SU-DHL-6 (cell line): Measurements from ENCODE around the gene ADAM12.

Experiments
- H2AFZ ChIP-seq: fragments of 200-600 bp; sonication (generic); 2 replicates; pipeline ENCODE4 v1.6.1; 2014; ENCODE audit warnings: low read depth, mild to moderate bottlenecking, moderate library complexity, mixed read lengths, antibody characterized with exemption, low read length; ENCODE audit not compliant: severe bottlenecking
- H3F3A ChIP-seq: fragments of 200-600 bp; shearing (Covaris generic); 2 replicates; pipeline ENCODE4 v1.6.0; 2016; ENCODE audit warnings: antibody characterized with exemption, mild to moderate bottlenecking; ENCODE audit not compliant: insufficient read depth
- H3K27ac ChIP-seq: fragments of 200-600 bp; sonication (generic); 2 replicates; pipeline ENCODE4 v1.5.1; 2016; ENCODE audit warnings: low read depth, mild to moderate bottlenecking, low read length, moderate library complexity, mixed read lengths
- H3K27me3 ChIP-seq: fragments of 200-600 bp; sonication (generic), shearing (Covaris generic); 2 replicates; pipeline ENCODE4 v1.6.0; 2014; ENCODE audit warnings: mild to moderate bottlenecking, low read length
- H3K36me3 ChIP-seq: fragments of 200-600 bp; sonication (generic); 2 replicates; pipeline ENCODE4 v1.6.1; 2014; ENCODE audit warnings: mild to moderate bottlenecking, low read length, mixed read lengths
- H3K4me2 ChIP-seq: fragments of 300-600, 200-600 bp; shearing (Covaris generic), sonication (generic); 2 replicates; pipeline ENCODE4 v1.6.0; 2014; ENCODE audit warnings: low read length, low read depth, mild to moderate bottlenecking; ENCODE audit not compliant: poor library complexity, severe bottlenecking
- H3K4me3 ChIP-seq: fragments of 200-600 bp; sonication (generic); 2 replicates; pipeline ENCODE4 v1.5.1; 2014; ENCODE audit warnings: antibody characterized with exemption, low read length, mild to moderate bottlenecking, mixed read lengths; ENCODE audit not compliant: insufficient read depth, poor library complexity, severe bottlenecking
- H3K79me2 ChIP-seq: fragments of 200-600 bp; sonication (generic); 2 replicates; pipeline ENCODE4 v1.6.1; 2014; ENCODE audit warnings: mild to moderate bottlenecking, low read length, moderate library complexity; ENCODE audit not compliant: insufficient read depth
- H3K9ac ChIP-seq: fragments of 200-600 bp; sonication (generic); 2 replicates; pipeline ENCODE4 v1.7.0; 2014; ENCODE audit warnings: mild to moderate bottlenecking, low read length
- H3K9me2 ChIP-seq: fragments of 200-600 bp; sonication (generic); replicated peaks from 2 replicates; pipeline ENCODE4 v1.6.1; 2014; ENCODE audit warnings: low read length; ENCODE audit not compliant: insufficient read depth
- H3K9me3 ChIP-seq: fragments of 200-600 bp; sonication (generic); 2 replicates; pipeline ENCODE4 v1.6.1; 2014; ENCODE audit warnings: low read length, mixed read lengths; ENCODE audit not compliant: insufficient read depth
- H4K20me1 ChIP-seq: fragments of 200-600 bp; sonication (generic); 2 replicates; pipeline ENCODE4 v1.6.1; 2014; ENCODE audit warnings: low read depth, mild to moderate bottlenecking, antibody characterized with exemption, low read length, moderate library complexity, mixed read lengths
- EZH2phosphoT487 ChIP-seq: fragments of 200-600 bp; sonication (generic), shearing (Covaris generic); conservative IDR thresholded peaks from 2 replicates; pipeline ENCODE4 v1.6.1; 2018; ENCODE audit warnings: mild to moderate bottlenecking, antibody characterized with exemption, low read length, moderate library complexity, mixed read lengths
- TF ChIP-seq, protein P1 (sequence below): fragments of 200-600 bp; sonication (generic); IDR thresholded peaks from one replicate; pipeline ENCODE4 v1.5.1; 2017; ENCODE audit warnings: antibody characterized with exemption, mild to moderate bottlenecking, low read length, moderate library complexity; ENCODE audit not compliant: insufficient read depth, poor library complexity, severe bottlenecking

Gene ADAM12

GRCh38 chr10:126301701-126302475 is 86.4 kb downstream of the ADAM12 start:
- Histone ChIP-seq H3K79me2 (no peaks in the 10 kb centered on the region), H3K9ac (no peak overlapping the region), H3K9me2 (no peaks in the 10 kb centered on the region), H4K20me1 (no peaks in the 10 kb centered on the region), H3K4me3 (no peak overlapping the region), H3K36me3 (no peaks in the 10 kb centered on the region), H3K27me3 (no peaks in the 10 kb centered on the region; the same call in 1 of the 2 replicates), H3K4me2 (no peak overlapping the region), H2AFZ (no peak overlapping the region), H3K27ac (no peak overlapping the region), H3K9me3 (no peaks in the 10 kb centered on the region), H3F3A (no peaks in the 10 kb centered on the region)
- TF ChIP-seq EZH2phosphoT487, result no peak
- TF ChIP-seq, protein P1, sequence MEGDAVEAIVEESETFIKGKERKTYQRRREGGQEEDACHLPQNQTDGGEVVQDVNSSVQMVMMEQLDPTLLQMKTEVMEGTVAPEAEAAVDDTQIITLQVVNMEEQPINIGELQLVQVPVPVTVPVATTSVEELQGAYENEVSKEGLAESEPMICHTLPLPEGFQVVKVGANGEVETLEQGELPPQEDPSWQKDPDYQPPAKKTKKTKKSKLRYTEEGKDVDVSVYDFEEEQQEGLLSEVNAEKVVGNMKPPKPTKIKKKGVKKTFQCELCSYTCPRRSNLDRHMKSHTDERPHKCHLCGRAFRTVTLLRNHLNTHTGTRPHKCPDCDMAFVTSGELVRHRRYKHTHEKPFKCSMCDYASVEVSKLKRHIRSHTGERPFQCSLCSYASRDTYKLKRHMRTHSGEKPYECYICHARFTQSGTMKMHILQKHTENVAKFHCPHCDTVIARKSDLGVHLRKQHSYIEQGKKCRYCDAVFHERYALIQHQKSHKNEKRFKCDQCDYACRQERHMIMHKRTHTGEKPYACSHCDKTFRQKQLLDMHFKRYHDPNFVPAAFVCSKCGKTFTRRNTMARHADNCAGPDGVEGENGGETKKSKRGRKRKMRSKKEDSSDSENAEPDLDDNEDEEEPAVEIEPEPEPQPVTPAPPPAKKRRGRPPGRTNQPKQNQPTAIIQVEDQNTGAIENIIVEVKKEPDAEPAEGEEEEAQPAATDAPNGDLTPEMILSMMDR, result no peak

DNA sequence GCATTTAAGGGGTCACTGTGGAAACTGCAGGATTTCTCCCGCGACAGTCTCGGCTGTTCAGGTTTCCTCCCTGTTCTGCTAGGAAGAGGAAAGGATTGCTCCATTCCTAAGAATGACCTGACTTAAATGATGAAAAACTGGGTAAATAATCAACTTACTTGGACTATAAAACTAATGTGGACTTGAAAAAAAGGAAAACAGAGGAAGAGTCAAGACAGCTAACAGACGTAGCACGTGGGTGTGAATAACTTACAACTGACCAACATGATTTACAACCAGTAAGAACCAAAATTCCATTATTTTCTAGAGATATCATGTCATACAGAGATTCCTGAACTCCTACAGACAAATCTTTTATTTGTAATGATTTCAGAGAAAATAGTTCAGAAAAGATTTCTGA is 93.8 kb downstream of the ADAM12 start:
- Histone ChIP-seq H3K27me3 (no peaks in the 10 kb centered on the region; the same call in 1 of the 2 replicates), H3K4me3 (no peak overlapping the region), H2AFZ (no peak overlapping the region), H3K79me2 (no peaks in the 10 kb centered on the region), H3K9me3 (no peaks in the 10 kb centered on the region), H3F3A (no peaks in the 10 kb centered on the region), H3K36me3 (no peaks in the 10 kb centered on the region), H3K9ac (no peak overlapping the region), H3K4me2 (no peak overlapping the region), H3K9me2 (no peaks in the 10 kb centered on the region), H3K27ac (no peak overlapping the region), H4K20me1 (no peaks in the 10 kb centered on the region)
- TF ChIP-seq, protein P1, result no peak
- no peak for TF ChIP-seq EZH2phosphoT487

DNA sequence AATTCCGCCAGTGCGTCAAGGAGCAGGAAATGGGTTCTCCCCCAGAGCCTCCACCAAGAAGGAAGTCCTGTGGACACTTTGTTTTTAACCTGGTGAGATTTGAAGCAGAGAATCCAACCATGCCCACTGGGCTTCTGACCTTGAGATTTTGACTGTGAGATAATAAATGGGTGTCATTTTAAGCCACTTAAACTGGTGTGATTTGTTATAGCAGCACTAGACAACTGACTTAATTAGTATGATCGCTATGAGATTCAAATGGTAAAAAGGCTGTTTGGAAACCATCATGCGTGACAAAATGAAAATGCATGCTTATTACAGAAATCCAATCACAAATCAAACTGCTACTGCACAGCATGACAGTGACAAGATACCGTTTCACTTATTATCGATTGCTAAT is 98.0 kb downstream of the ADAM12 start:
- Histone ChIP-seq H3K9ac (no peak overlapping the region), H3K9me3 (no peaks in the 10 kb centered on the region), H3K27me3 (no peaks in the 10 kb centered on the region), H3F3A (no peaks in the 10 kb centered on the region), H2AFZ (no peak overlapping the region), H3K27ac (no peak overlapping the region), H4K20me1 (no peaks in the 10 kb centered on the region), H3K36me3 (no peaks in the 10 kb centered on the region), H3K79me2 (no peaks in the 10 kb centered on the region), H3K9me2 (no peaks in the 10 kb centered on the region), H3K4me2 (no peak overlapping the region), H3K4me3 (no peak overlapping the region)
- TF ChIP-seq, protein P1, result no peak
- TF ChIP-seq EZH2phosphoT487, result no peak
